Endothelial cell of umbilical vein (primary cell): ENCODE measurements around the gene TRIM14. TPM values are rescaled to one million over a fixed set of nuclear protein-coding genes. Genes with fewer than 3 reads are reported as not detected.

Source experiments
- BruUV-seq: library from RNA; stranded (reverse); fragments of 400-500 nt; replicated peaks from 2 replicates; lab custom pipeline; 2021; lab: Mats Ljungman, UMichigan
- CTCF ChIA-PET: fragments of 300-600, 350-600 bp; sonication (Branson Sonifier 250); formaldehyde crosslinking; loops from one replicate; lab custom pipeline; 2021; ENCODE audit warnings: antibody characterized with exemption, inconsistent platforms; lab: Charles Lee
- POLR2A ChIA-PET: fragments of 300-600, 350-600 bp; sonication (Branson Sonifier 250); formaldehyde crosslinking; loops from one replicate; lab custom pipeline; 2021; ENCODE audit warnings: antibody characterized with exemption, inconsistent platforms; lab: Charles Lee
- DNase-seq: peaks from one replicate; pipeline ENCODE4 v3.0.0-alpha.2; 2011; ENCODE audit warnings: low read depth, low spot score
- FAIRE-seq: peaks from 2 replicates; lab custom pipeline; 2011; peaks lifted over from hg19 to GRCh38; lab: Jason Lieb, UNC
- H2AFZ ChIP-seq: 2 replicates; pipeline ENCODE4 v1.6.0; 2012; ENCODE audit warnings: low read depth, low read length, control low read depth, inconsistent platforms
- H3K27ac ChIP-seq: 2 replicates; pipeline ENCODE4 v1.5.1; 2011; ENCODE audit warnings: low read depth, mild to moderate bottlenecking, control low read depth, low read length, moderate library complexity; ENCODE audit not compliant: insufficient read depth
- H3K27me3 ChIP-seq, 2 experiments: 2 replicates each; pipeline versions ENCODE4 v1.6.0 to v1.6.1; 2011; ENCODE audit warnings: low read length in 2 of 2, mixed read lengths in 1 of 2; ENCODE audit not compliant: control insufficient read depth in 2 of 2, insufficient read depth in 2 of 2
- H3K36me3 ChIP-seq, 2 experiments: 2 replicates in 1 of 2; 3 replicates in 1 of 2; pipeline ENCODE4 v1.5.1; 2011; ENCODE audit warnings: low read length in 2 of 2, mild to moderate bottlenecking in 1 of 2, moderate library complexity in 1 of 2; ENCODE audit not compliant: control insufficient read depth in 2 of 2, insufficient read depth in 2 of 2; ENCODE audit errors: extremely low read depth in 1 of 2
- H3K4me1 ChIP-seq: 3 replicates; pipeline ENCODE4 v1.5.1; 2011; ENCODE audit warnings: mild to moderate bottlenecking, low read length; ENCODE audit not compliant: control insufficient read depth, insufficient read depth; ENCODE audit errors: extremely low read depth
- H3K4me2 ChIP-seq: 2 replicates; pipeline ENCODE4 v1.6.1; 2011; ENCODE audit warnings: low read length, control low read depth, mixed read lengths; ENCODE audit not compliant: insufficient read depth
- H3K4me3 ChIP-seq, 3 experiments: fragments of 200-600 bp in 1 of 3; sonication (generic), shearing (Covaris generic) in 1 of 3; replicated peaks in 1 of 3; 2 replicates each; pipeline ENCODE4 v1.5.1; 2011 to 2016; ENCODE audit warnings: control low read depth in 3 of 3, low read length in 3 of 3, mild to moderate bottlenecking in 2 of 3, inconsistent platforms in 1 of 3, low read depth in 1 of 3, moderate library complexity in 1 of 3; ENCODE audit not compliant: insufficient read depth in 1 of 3
- H3K79me2 ChIP-seq: 2 replicates; pipeline ENCODE4 v1.6.0; 2012; ENCODE audit warnings: low read length, inconsistent platforms; ENCODE audit not compliant: control insufficient read depth, insufficient read depth
- H3K9ac ChIP-seq: replicated peaks from 2 replicates; pipeline ENCODE3; 2011; ENCODE audit warnings: low read length, control low read depth; ENCODE audit not compliant: insufficient read depth; ENCODE audit errors: extremely low read depth
- H3K9me1 ChIP-seq: replicated peaks from 3 replicates; pipeline ENCODE4 v1.6.0; 2011; ENCODE audit warnings: mild to moderate bottlenecking, low read length; ENCODE audit not compliant: control insufficient read depth, insufficient read depth; ENCODE audit errors: extremely low read depth
- H3K9me3 ChIP-seq: replicated peaks from 2 replicates; pipeline ENCODE4 v1.5.1; 2012; ENCODE audit warnings: low read length, inconsistent platforms; ENCODE audit not compliant: control insufficient read depth, insufficient read depth
- H4K20me1 ChIP-seq: replicated peaks from 2 replicates; pipeline ENCODE3; 2011; ENCODE audit warnings: mild to moderate bottlenecking, low read length; ENCODE audit not compliant: control insufficient read depth, insufficient read depth; ENCODE audit errors: extremely low read depth
- CTCF ChIP-seq, 2 donors: IDR thresholded peaks; 1 replicate in 1 of 2; 2 replicates in 1 of 2; pipeline ENCODE4 v1.5.1; 2011; ENCODE audit warnings: low read length in 2 of 2, mild to moderate bottlenecking in 2 of 2, moderate library complexity in 2 of 2, control low read depth in 1 of 2, inconsistent platforms in 1 of 2, low read depth in 1 of 2; ENCODE audit not compliant: insufficient read depth in 1 of 2; ENCODE audit errors: extremely low read depth in 1 of 2
- FOS ChIP-seq: IDR thresholded peaks from 2 replicates; pipeline ENCODE4 v1.6.1; 2011; ENCODE audit warnings: mild to moderate bottlenecking, low read length, moderate library complexity, borderline replicate concordance; ENCODE audit not compliant: insufficient read depth
- GATA2 ChIP-seq: IDR thresholded peaks from 2 replicates; pipeline ENCODE4 v1.7.0; 2011; ENCODE audit warnings: low read depth, mild to moderate bottlenecking, moderate library complexity, mixed read lengths, low read length; ENCODE audit not compliant: insufficient read length, insufficient read depth
- JUN ChIP-seq: IDR thresholded peaks from 2 replicates; pipeline ENCODE4 v1.6.1; 2011; ENCODE audit warnings: borderline replicate concordance, low read depth; ENCODE audit not compliant: insufficient read length, insufficient read depth
- MAX ChIP-seq: IDR thresholded peaks from 2 replicates; pipeline ENCODE4 v1.6.1; 2011; ENCODE audit not compliant: insufficient read depth, insufficient read length
- MYC ChIP-seq: IDR thresholded peaks from one replicate; pipeline ENCODE4 v1.6.1; 2011; ENCODE audit warnings: mild to moderate bottlenecking, low read depth, low read length
- POLR2A ChIP-seq: IDR thresholded peaks from 2 replicates; pipeline ENCODE4 v1.6.1; 2012; ENCODE audit warnings: low read depth, mild to moderate bottlenecking, control low read depth, low read length
- POLR2AphosphoS5 ChIP-seq: IDR thresholded peaks from 2 replicates; pipeline ENCODE4 v1.6.1; 2012; ENCODE audit warnings: low read depth, mild to moderate bottlenecking, control low read depth, low read length, moderate library complexity; ENCODE audit not compliant: insufficient read depth
- dilution Hi-C: fragments of 300-500 bp; cut with MboI; formaldehyde crosslinking; loops from one replicate; pipeline ENCODE4 v1.15.0; 2019; ENCODE audit warnings: low sequenced_read_pairs; ENCODE audit not compliant: extremely low pct_ligation_motif_present
- intact Hi-C: fragments of 100-400 bp; cut with micrococcal nuclease; formaldehyde crosslinking; loops from one replicate; pipeline ENCODE4 v1.10.0; 2022
- polyA plus RNA-seq, 4 experiments: library from polyadenylated mRNA; depleted of rRNA in 3 of 4; stranded (reverse) in 3 of 4; unstranded in 1 of 4; fragments of >200 nt; gene quantifications; 2 replicates each; pipeline versions ENCODE4 v1.2.1 to v1.2.3, GENCODE V29; 2011 to 2012; ENCODE audit warnings: missing spikeins in 1 of 4
- total RNA-seq: library from RNA; stranded (reverse); gene quantifications from 2 replicates; pipeline ENCODE4 v1.2.3, GENCODE V29; 2021

The TRIM14 gene
- total and polyA plus RNA-seq, 2 donors (not counting 3 experiments of a cell fraction or from before 2014, with no cell fraction given), result 4.8 to 10.7 TPM

GRCh38 chr9:98081477-98082219 is 37.4 kb downstream of the TRIM14 start:
- dilution Hi-C loops, result no loop called here
- ChIA-PET POLR2A (interaction anchor here (1.7 kb wide), 1 partner anchor 25 kb away, joined by 4 read pairs; the partner anchor contains the start of gene NANS), CTCF (no interaction called here)
- Histone ChIP-seq H3K9ac (no peak overlapping the region), H3K4me1 (peaks cover 12% of the 10 kb centered on the region), H4K20me1 (no peaks in the 10 kb centered on the region), H3K9me1 (no peaks in the 10 kb centered on the region), H3K4me2 (no peak overlapping the region), H3K79me2 (peaks cover 2% of the 10 kb centered on the region), H3K9me3 (no peaks in the 10 kb centered on the region), H3K4me3 (no peak overlapping the region), H2AFZ (no peak overlapping the region), H3K27me3 (no peaks in the 10 kb centered on the region), H3K27ac (peak overlapping the region; percentile 6), H3K36me3 (peaks cover 5 to 18% of the 10 kb centered on the region in 2 experiments)
- TF ChIP-seq POLR2AphosphoS5 (no peak), FOS (peak; percentile 47)
- intact Hi-C loops, result no loop called here
- BruUV-seq, result no TSS peak
- DNase-seq (peak; percentile 56), FAIRE-seq (no peak)

- no peak for DNase-seq
- Histone ChIP-seq H2AFZ (no peak overlapping the region), H3K79me2 (peaks cover 8% of the 10 kb centered on the region), H3K4me1 (peaks cover 12% of the 10 kb centered on the region), H3K9me3 (no peaks in the 10 kb centered on the region), H4K20me1 (no peaks in the 10 kb centered on the region), H3K36me3 (peaks cover 5 to 18% of the 10 kb centered on the region in 2 experiments), H3K4me3 (no peak overlapping the region), H3K9ac (no peak overlapping the region), H3K27ac (no peak overlapping the region), H3K4me2 (no peak overlapping the region), H3K9me1 (no peaks in the 10 kb centered on the region), H3K27me3 (no peaks in the 10 kb centered on the region)
- CTCF ChIA-PET, result no interaction called here
- no peak for TF ChIP-seq FOS
- TF ChIP-seq GATA2, result no peak
- no peak for TF ChIP-seq MAX
- TF ChIP-seq MYC, result no peak
- TF ChIP-seq JUN, result no peak
- no peak for TF ChIP-seq CTCF (IDR thresholded peaks at IDR 0.05; ENCODE audit: extremely low read depth in 1 of 2, insufficient read depth in 1 of 2, low read depth in 1 of 2, low read length in 2 of 2)
- TF ChIP-seq POLR2A, result no peak
- no peak for FAIRE-seq
- intact Hi-C loops, result no loop called here
- BruUV-seq, result no TSS peak
- dilution Hi-C loops, result no loop called here
- POLR2A ChIA-PET, result interaction anchor here (0.6 to 1.7 kb wide), 2 partner anchors 22 to 24 kb away, joined by 3 to 4 read pairs; partner anchors contain the start of gene NANS
Observed at GRCh38 chr9:98080780-98081179, 38.2 kb downstream of the TRIM14 start.
